ENCODE data around the gene WTAP. TPM values are rescaled to one million over a fixed set of nuclear protein-coding genes. Genes with fewer than 3 reads are reported as not detected.

The WTAP gene
- total RNA-seq, 4 donors from 2014 or later = 89.5 to 135 (median 107) TPM

- no peak for TF ChIP-seq CTCF (IDR thresholded peaks at IDR 0.05; ENCODE audit: low read depth)
Measured at GRCh38 chr6:159788276-159788675, 61.0 kb downstream of the WTAP start.

DNA sequence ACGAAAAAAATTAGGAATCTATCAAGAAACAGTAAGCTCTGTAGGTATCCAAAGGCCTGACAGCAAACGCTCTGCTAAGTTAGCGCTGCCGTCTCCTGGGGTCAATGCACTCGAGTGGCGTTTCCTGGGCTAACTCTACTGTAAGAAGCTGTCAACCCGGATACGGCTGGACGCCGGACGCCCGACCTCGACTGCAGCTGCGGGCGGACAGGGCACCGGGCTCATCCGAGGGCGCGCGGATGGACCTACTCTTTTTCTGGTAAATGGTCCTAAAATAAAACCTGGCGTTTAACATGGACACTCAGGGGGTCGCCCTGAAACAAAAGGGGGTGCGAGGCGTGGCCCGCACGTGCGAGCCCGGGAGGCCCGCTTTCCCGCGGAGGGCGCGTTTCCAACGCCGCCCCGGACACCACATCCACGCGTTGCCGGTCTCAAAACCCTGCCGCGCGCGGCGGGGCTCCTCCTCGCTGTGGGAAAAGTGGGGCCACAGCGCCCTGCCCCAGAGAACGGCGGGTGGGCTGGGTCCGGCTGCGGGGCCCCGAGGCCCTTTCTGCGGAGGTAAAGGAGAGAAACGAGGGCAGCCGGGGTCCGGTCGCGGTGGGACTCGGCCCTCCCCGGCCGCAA lies 61.6 kb downstream of the WTAP start:
- TF ChIP-seq CTCF (IDR thresholded peaks at IDR 0.05; ENCODE audit: low read depth) = no peak

GRCh38 chr6:159789377-159790148 lies 62.3 kb downstream of the WTAP start, which contains the start of gene TCP1:
Gene TCP1, minus strand, starts transcription at chr6:159789602. Its CDS starts 134 bp downstream, at chr6:159789468.
- TF ChIP-seq CTCF (IDR thresholded peaks at IDR 0.05; ENCODE audit: low read depth) = no peak

- no peak for TF ChIP-seq CTCF (IDR thresholded peaks at IDR 0.05; ENCODE audit: low read depth)
Measured at GRCh38 chr6:159790149-159790955, 63.0 kb downstream of the WTAP start, which contains the start of gene MRPL18. Gene MRPL18, plus strand, starts transcription at chr6:159790467. Its CDS starts 121 bp downstream, at chr6:159790588.

DNA sequence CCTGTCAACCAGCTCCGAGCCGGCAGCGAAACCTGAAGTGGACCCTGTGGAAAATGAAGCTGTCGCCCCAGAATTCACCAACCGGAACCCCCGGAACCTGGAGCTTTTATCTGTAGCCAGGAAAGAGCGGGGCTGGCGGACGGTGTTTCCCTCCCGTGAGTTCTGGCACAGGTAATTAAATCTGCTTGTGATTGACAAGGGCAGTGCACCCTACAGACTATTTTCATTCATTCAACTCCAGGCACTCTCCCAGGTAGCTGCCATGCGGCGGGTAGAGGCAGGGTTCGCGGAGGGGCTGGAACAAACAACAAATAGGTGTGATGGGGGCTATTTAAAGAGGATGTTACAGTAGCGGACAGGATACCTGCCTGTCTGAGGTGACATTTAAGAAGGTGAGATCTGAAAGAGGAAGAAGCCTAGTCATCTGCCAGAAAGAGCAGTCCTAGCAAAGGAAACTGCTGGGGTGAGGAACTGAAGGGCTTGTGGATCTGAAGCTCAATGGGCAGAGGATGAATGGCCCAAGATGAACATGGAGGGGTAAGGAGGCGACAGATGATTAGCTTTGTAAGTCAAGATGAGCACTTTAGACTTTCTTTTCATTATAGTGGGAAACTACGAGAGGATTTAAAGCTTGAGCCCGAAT lies 63.8 kb downstream of the WTAP start:
- TF ChIP-seq CTCF (IDR thresholded peaks at IDR 0.05; ENCODE audit: low read depth) = no peak

DNA sequence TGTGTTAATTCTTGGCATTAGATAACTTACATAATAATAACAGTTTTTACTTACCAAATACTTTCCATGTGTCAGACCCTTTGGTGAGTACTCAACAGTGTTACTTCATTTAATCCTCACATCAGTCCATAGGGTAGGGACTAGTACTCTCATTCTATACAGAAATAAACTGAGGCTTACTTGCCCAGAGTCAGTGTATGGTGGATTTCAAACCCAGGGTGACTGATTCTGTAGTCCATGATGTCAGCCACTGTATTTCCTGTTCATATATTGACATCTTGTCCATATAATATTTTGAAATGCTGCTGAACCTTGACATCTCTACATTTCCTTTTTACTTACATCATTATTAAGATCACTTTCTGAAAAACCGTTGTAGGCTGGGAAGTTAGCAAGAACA lies 70.2 kb downstream of the WTAP start:
- TF ChIP-seq CTCF (IDR thresholded peaks at IDR 0.05; ENCODE audit: low read depth) = no peak
